Measurements from ENCODE around the gene TVP23C. TPM values are rescaled to one million over a fixed set of nuclear protein-coding genes. Genes with fewer than 3 reads are reported as not detected.
"Not testable (repeated sequence)": the region's sequence is repeated elsewhere in the genome, so short reads cannot be mapped to it uniquely, and the experiment has no call there.

The TVP23C gene
- total and polyA plus RNA-seq, 10 donors: 1.5 to 60.5 (median 22.9) TPM

- intact Hi-C loops (cut with DNase I; ENCODE audit: low total_unique reads); H3K27me3 ChIP-seq (replicated peaks in 1 of 7); H3K9me3 ChIP-seq; DNase-seq; H3K27ac ChIP-seq; H3K4me3 ChIP-seq; H3K36me3 ChIP-seq: not testable (repeated sequence)
- 56 to 67% (median 62%) methylated on average over 7 to 8 of the region's 8 CpGs for WGBS, 5 donors
- peaks cover 0 to 12% (median 0%) of the 10 kb centered on the region in 6 donors for H3K4me1 ChIP-seq
- TF ChIP-seq CTCF (IDR thresholded peaks at IDR 0.05 in 8 of 11, conservative IDR thresholded peaks at IDR 0.05 in 3 of 11): peak in 10 of 11 experiments; percentile 35 to 77 (median 64)
Measured at GRCh38 chr17:15526292-15527218, 36.7 kb downstream of the TVP23C start.

DNA sequence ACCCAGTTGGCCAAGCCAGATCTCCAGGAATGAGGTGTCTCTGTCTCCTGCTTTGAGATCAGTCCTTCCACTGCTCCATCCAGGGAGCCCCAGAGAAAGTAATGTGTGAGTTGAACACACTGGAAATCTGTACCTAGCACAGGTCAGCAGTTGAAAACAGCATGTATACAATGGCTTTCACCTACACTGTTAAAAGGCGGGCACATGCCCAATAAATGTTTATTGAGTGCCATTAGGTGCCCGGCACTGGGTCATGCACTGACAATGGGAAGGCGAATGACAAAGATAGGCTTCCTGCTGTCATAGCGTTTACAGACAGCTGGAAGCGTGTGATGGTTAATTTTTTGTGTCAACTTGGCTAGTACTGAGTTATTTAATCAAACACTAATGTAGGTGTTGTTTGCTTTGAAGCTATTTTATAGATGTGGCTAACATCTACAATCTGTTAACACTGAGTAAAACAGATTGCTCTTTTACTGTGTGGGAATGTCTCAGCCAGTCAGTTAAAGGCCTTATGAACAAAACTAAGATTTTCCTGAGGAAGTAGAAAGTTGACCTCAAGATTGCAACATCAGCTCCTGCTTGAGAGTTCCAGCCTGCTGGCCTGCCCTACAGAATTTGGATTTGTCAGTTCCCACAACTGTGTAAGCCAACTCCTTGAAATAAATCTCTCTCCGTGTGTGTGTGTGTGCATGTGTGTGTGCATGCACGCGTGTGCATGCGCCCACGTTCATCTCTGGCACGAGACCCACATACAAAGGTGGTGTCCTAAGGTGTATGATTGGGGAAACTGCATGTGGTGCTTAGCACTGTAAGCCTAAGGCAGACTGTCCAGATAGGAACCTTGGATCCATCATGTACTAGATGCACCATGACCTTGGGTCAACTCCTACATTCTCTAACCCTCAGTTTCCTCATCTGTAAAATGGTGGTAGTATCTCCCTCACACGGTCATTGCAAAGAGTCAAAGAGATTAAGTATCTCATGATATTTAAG, 38.0 kb downstream of the TVP23C start:
- H3K9me3 ChIP-seq; DNase-seq; H3K4me3 ChIP-seq; intact Hi-C loops (cut with DNase I; ENCODE audit: low total_unique reads); H3K36me3 ChIP-seq; H3K27me3 ChIP-seq (replicated peaks in 1 of 7): not testable (repeated sequence)
- whole genome bisulfite sequencing, 5 donors: 48 to 65% (median 57%) methylated on average over 8 to 11 of the region's 12 CpGs
- Histone ChIP-seq H3K4me1 (peaks cover 0 to 12% (median 0%) of the 10 kb centered on the region in 6 donors), H3K27ac (peak overlapping the region in 2 of 8 donors; percentile 21 to 36)

GRCh38 chr17:15516150-15516549, 47.1 kb downstream of the TVP23C start:
- Histone ChIP-seq H3K27ac (no peak overlapping the region), H3K9me3 (no peaks in the 10 kb centered on the region), H3K27me3 (replicated peaks in 1 of 7) (no peaks in the 10 kb centered on the region), H3K4me1 (peaks cover 0 to 11% (median 2%) of the 10 kb centered on the region in 6 donors), H3K36me3 (peaks cover 0 to 57% (median 21%) of the 10 kb centered on the region in 6 donors), H3K4me3 (no peak overlapping the region)
- intact Hi-C loops (cut with DNase I; ENCODE audit: low total_unique reads): no loop called here
- 83 to 97% (median 93%) methylated on average over 8 of the region's 8 CpGs for WGBS, 5 donors
- no peak for TF ChIP-seq POLR2AphosphoS5 (IDR thresholded peaks at IDR 0.05)
- TF ChIP-seq POLR2A (IDR thresholded peaks at IDR 0.05): no peak
- TF ChIP-seq CTCF (IDR thresholded peaks at IDR 0.05 in 8 of 11, conservative IDR thresholded peaks at IDR 0.05 in 3 of 11): no peak
- DNase-seq: no peak

DNA sequence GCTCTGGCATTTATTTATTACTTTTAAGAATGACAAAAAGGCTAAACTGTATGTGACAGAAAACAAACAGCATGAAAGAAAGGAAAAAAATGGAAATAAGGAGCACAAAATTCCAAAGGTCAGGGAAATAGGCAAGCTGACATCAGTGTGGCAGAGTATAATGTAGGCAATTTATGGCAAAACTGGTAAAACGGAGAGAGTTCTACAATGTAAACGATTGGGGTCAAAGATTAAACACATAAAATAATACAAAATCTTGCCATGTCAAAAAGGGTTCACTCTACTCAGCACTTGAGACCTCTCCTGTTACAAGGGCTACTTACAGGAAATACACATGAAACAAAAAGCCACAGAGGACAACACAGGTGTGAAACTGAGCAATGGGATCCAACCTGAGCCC, 48.8 kb downstream of the TVP23C start:
- no peak for DNase-seq
- no peaks in the 10 kb centered on the region for H3K9me3 ChIP-seq
- TF ChIP-seq CTCF (IDR thresholded peaks at IDR 0.05 in 8 of 11, conservative IDR thresholded peaks at IDR 0.05 in 3 of 11): no peak
- peaks cover 0 to 12% (median 2%) of the 10 kb centered on the region in 6 donors for H3K4me1 ChIP-seq
- H3K36me3 ChIP-seq: peaks cover 0 to 65% (median 21%) of the 10 kb centered on the region in 6 donors
- intact Hi-C loops (cut with DNase I; ENCODE audit: low total_unique reads): no loop called here
- H3K27me3 ChIP-seq (replicated peaks in 1 of 7): no peaks in the 10 kb centered on the region
- no peak overlapping the region for H3K4me3 ChIP-seq
- H3K27ac ChIP-seq: peak overlapping the region in 5 of 8 donors; percentile 8 to 52 (median 40)
- 74 to 86% (median 80%) methylated on average over 2 of the region's 2 CpGs for WGBS, 5 donors

All from spleen (tissue), 11 donors.